ENCODE measurements around the gene SSH2.

GRCh38 chr17:29594519-29595090 is 335.4 kb downstream of the SSH2 start:
- TF ChIP-seq EZH2 (IDR thresholded peaks at IDR 0.05; ENCODE audit: borderline replicate concordance, low read length) (no peak), CTCF (conservative IDR thresholded peaks at IDR 0.05 in 1 of 2, IDR thresholded peaks at IDR 0.05 in 1 of 2; ENCODE audit: extremely low read depth in 1 of 2, insufficient read depth in 1 of 2, low read depth in 1 of 2, low read length in 2 of 2) (no peak)

All from mammary epithelial cell (primary cell).